GM12878 (cell line): ENCODE data around the gene ERMN. TPM values are rescaled to one million over a fixed set of nuclear protein-coding genes. Genes with fewer than 3 reads are reported as not detected.
A peak's percentile ranks its signal among the peaks of the same experiment; 100 is the strongest.

Experiments
- CBFB ChIP-seq: IDR thresholded peaks from 2 replicates; pipeline ENCODE4 v1.6.1; 2016; ENCODE audit warnings: antibody characterized with exemption, low read depth
- CEBPB ChIP-seq, 2 experiments: fragments of 150-350 bp in 1 of 2; IDR thresholded peaks; 2 replicates each; pipeline ENCODE4 v1.6.1; 2012 to 2014; ENCODE audit warnings: low read depth in 2 of 2, low read length in 2 of 2, borderline replicate concordance in 1 of 2, inconsistent platforms in 1 of 2
- CHD4 ChIP-seq: fragments of 200-600 bp; sonication (generic); IDR thresholded peaks from 2 replicates; pipeline ENCODE4 v1.6.1; 2016; ENCODE audit warnings: mild to moderate bottlenecking
- HDAC2 ChIP-seq: fragments of 200-600 bp; sonication (generic); IDR thresholded peaks from 2 replicates; pipeline ENCODE4 v1.6.1; 2017
- JUNB ChIP-seq: IDR thresholded peaks from 2 replicates; pipeline ENCODE4 v1.6.1; 2016; ENCODE audit warnings: antibody characterized with exemption, mild to moderate bottlenecking
- KLF5 ChIP-seq: fragments of 450-650 bp; IDR thresholded peaks from 2 replicates; pipeline ENCODE4 v1.6.1; 2014; ENCODE audit warnings: mild to moderate bottlenecking; ENCODE audit not compliant: partially characterized antibody
- MEF2B ChIP-seq: fragments of 450-650 bp; IDR thresholded peaks from 2 replicates; pipeline ENCODE4 v1.6.1; 2018; ENCODE audit warnings: mild to moderate bottlenecking, moderate library complexity; ENCODE audit not compliant: partially characterized antibody, poor library complexity, severe bottlenecking
- MTA3 ChIP-seq: IDR thresholded peaks from 2 replicates; pipeline ENCODE4 v1.6.1; 2012; ENCODE audit warnings: low read length, inconsistent platforms, borderline replicate concordance
- NBN ChIP-seq: fragments of 450-650 bp; IDR thresholded peaks from 2 replicates; pipeline ENCODE4 v1.6.1; 2016
- PML ChIP-seq: IDR thresholded peaks from 2 replicates; pipeline ENCODE4 v1.6.1; 2012; ENCODE audit warnings: low read length, inconsistent platforms
- POLR2A ChIP-seq: IDR thresholded peaks from 2 replicates; pipeline ENCODE4 v1.6.1; 2011; ENCODE audit warnings: low read depth, mild to moderate bottlenecking, low read length
- RAD51 ChIP-seq: fragments of 450-650 bp; IDR thresholded peaks from 2 replicates; pipeline ENCODE4 v1.6.1; 2016; ENCODE audit warnings: moderate library complexity, mild to moderate bottlenecking, inconsistent platforms
- RCOR1 ChIP-seq: conservative IDR thresholded peaks from 2 replicates; pipeline ENCODE4 v1.6.1; 2012; ENCODE audit warnings: low read depth, low read length, improper control_type of control experiment
- RFX5 ChIP-seq: IDR thresholded peaks from 2 replicates; pipeline ENCODE4 v1.6.1; 2011; ENCODE audit warnings: low read depth, low read length, improper control_type of control experiment
- SIX5 ChIP-seq: IDR thresholded peaks from 2 replicates; pipeline ENCODE4 v1.6.1; 2011; ENCODE audit warnings: mild to moderate bottlenecking, low read depth, low read length, moderate library complexity; ENCODE audit not compliant: severe bottlenecking
- SMAD5 ChIP-seq: IDR thresholded peaks from 2 replicates; pipeline ENCODE4 v1.6.1; 2016; ENCODE audit warnings: antibody characterized with exemption, low read depth
- SP1 ChIP-seq: IDR thresholded peaks from one replicate; pipeline ENCODE4 v1.6.1; 2011; ENCODE audit warnings: low read depth, low read length
- SUZ12 ChIP-seq: fragments of 200-600 bp; sonication (generic); IDR thresholded peaks from one replicate; pipeline ENCODE4 v1.6.1; 2018; ENCODE audit warnings: antibody characterized with exemption, mild to moderate bottlenecking; ENCODE audit not compliant: unreplicated experiment
- ZNF384 ChIP-seq: IDR thresholded peaks from 2 replicates; pipeline ENCODE4 v1.6.1; 2012; ENCODE audit warnings: low read depth, mild to moderate bottlenecking, low read length, improper control_type of control experiment, borderline replicate concordance
- polyA plus RNA-seq, 11 experiments: library from polyadenylated mRNA; depleted of rRNA in 4 of 11; unstranded in 6 of 11; stranded (reverse) in 5 of 11; fragments of >200 nt; fragmentation: Nextera tagmentation in 4 of 11; fragmentation: Illumina TruSeq in 1 of 11; extraction: Ambion mirVana in 4 of 11; extraction: Trizol in 1 of 11; gene quantifications; 1 replicate in 1 of 11; 2 replicates in 10 of 11; pipeline versions ENCODE4 v1.2.1 to v1.2.3, GENCODE V29; 2011 to 2016; ENCODE audit warnings: inconsistent platforms in 2 of 11, missing spikeins in 2 of 11, low read depth in 1 of 11
- total RNA-seq, 4 experiments: library from RNA; depleted of rRNA in 3 of 4; stranded (reverse); fragments of >200 nt in 3 of 4; fragmentation: Illumina TruSeq in 1 of 4; extraction: Trizol in 1 of 4; gene quantifications; 2 replicates each; pipeline versions ENCODE4 v1.2.1 to v1.2.3, GENCODE V29; 2013 to 2021
- TF ChIP-seq, protein P1 (sequence below): IDR thresholded peaks from 2 replicates; pipeline ENCODE4 v1.6.1; 2011; ENCODE audit warnings: borderline replicate concordance, low read depth, mild to moderate bottlenecking, moderate library complexity, mixed read lengths, low read length; ENCODE audit not compliant: insufficient read depth; ENCODE audit errors: extremely low read length
- TF ChIP-seq, protein P2 (sequence below): IDR thresholded peaks from 2 replicates; pipeline ENCODE4 v1.6.1; 2012; ENCODE audit warnings: mild to moderate bottlenecking, low read depth, low read length
- TF ChIP-seq, protein P3 (sequence below): fragments of 450-650 bp; IDR thresholded peaks from 2 replicates; pipeline ENCODE4 v1.6.1; 2017; ENCODE audit warnings: mild to moderate bottlenecking, low read depth, inconsistent platforms; ENCODE audit not compliant: poor library complexity, severe bottlenecking
- TF ChIP-seq, protein P4 (sequence below): fragments of 450-650 bp; IDR thresholded peaks from 2 replicates; pipeline ENCODE4 v1.6.1; 2017; ENCODE audit warnings: low read depth, mild to moderate bottlenecking, moderate library complexity
- TF ChIP-seq, protein P5 (sequence below): IDR thresholded peaks from 2 replicates; pipeline ENCODE4 v1.6.1; 2012; ENCODE audit warnings: low read length, inconsistent platforms

The ERMN gene
- total and polyA plus RNA-seq, 10 of the 15 experiments (the other 5 are each of a cell fraction or from before 2014, with no cell fraction given) = 0.26 to 5.3 (median 1.5) TPM

DNA sequence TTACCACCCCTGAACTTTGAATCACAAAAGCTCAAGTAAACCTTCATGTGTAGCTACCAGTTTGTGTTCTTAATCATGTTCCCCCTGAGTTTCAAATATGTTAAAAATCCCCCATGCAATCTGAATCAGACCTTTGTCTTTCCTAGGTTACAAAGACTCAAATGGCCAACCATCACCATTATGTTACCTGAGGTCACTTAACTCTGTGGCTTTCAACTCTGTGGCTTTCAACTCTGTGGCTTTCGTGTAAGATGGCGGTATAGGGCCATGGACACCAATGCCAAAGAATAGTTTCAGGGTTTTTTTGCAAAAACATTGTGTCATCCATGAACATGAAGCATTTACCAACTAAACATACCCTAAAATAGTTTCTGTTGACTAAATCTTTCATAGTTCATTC is 6.7 kb downstream of the ERMN start (continued):
- TF ChIP-seq RAD51 (no peak), SP1 (no peak), SUZ12 (no peak), RFX5 (no peak), SMAD5 (no peak), KLF5 (no peak), SIX5 (no peak), RCOR1 (no peak), ZNF384 (no peak), NBN (no peak), JUNB (no peak), POLR2A (no peak), HDAC2 (no peak), CBFB (0 out of 2 replicates have a peak, but pooled peaks have one; percentile 37), MTA3 (no peak), CEBPB (IDR thresholded peaks at IDR 0.05; ENCODE audit: borderline replicate concordance in 1 of 2, low read depth in 2 of 2, low read length in 2 of 2) (no peak), MEF2B (peak; percentile 38), CHD4 (no peak), PML (no peak)
- TF ChIP-seq, protein P1, sequence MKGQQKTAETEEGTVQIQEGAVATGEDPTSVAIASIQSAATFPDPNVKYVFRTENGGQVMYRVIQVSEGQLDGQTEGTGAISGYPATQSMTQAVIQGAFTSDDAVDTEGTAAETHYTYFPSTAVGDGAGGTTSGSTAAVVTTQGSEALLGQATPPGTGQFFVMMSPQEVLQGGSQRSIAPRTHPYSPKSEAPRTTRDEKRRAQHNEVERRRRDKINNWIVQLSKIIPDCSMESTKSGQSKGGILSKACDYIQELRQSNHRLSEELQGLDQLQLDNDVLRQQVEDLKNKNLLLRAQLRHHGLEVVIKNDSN = no peak
- TF ChIP-seq, protein P2, sequence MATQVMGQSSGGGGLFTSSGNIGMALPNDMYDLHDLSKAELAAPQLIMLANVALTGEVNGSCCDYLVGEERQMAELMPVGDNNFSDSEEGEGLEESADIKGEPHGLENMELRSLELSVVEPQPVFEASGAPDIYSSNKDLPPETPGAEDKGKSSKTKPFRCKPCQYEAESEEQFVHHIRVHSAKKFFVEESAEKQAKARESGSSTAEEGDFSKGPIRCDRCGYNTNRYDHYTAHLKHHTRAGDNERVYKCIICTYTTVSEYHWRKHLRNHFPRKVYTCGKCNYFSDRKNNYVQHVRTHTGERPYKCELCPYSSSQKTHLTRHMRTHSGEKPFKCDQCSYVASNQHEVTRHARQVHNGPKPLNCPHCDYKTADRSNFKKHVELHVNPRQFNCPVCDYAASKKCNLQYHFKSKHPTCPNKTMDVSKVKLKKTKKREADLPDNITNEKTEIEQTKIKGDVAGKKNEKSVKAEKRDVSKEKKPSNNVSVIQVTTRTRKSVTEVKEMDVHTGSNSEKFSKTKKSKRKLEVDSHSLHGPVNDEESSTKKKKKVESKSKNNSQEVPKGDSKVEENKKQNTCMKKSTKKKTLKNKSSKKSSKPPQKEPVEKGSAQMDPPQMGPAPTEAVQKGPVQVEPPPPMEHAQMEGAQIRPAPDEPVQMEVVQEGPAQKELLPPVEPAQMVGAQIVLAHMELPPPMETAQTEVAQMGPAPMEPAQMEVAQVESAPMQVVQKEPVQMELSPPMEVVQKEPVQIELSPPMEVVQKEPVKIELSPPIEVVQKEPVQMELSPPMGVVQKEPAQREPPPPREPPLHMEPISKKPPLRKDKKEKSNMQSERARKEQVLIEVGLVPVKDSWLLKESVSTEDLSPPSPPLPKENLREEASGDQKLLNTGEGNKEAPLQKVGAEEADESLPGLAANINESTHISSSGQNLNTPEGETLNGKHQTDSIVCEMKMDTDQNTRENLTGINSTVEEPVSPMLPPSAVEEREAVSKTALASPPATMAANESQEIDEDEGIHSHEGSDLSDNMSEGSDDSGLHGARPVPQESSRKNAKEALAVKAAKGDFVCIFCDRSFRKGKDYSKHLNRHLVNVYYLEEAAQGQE = no peak
- TF ChIP-seq, protein P3, sequence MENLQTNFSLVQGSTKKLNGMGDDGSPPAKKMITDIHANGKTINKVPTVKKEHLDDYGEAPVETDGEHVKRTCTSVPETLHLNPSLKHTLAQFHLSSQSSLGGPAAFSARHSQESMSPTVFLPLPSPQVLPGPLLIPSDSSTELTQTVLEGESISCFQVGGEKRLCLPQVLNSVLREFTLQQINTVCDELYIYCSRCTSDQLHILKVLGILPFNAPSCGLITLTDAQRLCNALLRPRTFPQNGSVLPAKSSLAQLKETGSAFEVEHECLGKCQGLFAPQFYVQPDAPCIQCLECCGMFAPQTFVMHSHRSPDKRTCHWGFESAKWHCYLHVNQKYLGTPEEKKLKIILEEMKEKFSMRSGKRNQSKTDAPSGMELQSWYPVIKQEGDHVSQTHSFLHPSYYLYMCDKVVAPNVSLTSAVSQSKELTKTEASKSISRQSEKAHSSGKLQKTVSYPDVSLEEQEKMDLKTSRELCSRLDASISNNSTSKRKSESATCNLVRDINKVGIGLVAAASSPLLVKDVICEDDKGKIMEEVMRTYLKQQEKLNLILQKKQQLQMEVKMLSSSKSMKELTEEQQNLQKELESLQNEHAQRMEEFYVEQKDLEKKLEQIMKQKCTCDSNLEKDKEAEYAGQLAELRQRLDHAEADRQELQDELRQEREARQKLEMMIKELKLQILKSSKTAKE = peak; percentile 48
- TF ChIP-seq, protein P4, sequence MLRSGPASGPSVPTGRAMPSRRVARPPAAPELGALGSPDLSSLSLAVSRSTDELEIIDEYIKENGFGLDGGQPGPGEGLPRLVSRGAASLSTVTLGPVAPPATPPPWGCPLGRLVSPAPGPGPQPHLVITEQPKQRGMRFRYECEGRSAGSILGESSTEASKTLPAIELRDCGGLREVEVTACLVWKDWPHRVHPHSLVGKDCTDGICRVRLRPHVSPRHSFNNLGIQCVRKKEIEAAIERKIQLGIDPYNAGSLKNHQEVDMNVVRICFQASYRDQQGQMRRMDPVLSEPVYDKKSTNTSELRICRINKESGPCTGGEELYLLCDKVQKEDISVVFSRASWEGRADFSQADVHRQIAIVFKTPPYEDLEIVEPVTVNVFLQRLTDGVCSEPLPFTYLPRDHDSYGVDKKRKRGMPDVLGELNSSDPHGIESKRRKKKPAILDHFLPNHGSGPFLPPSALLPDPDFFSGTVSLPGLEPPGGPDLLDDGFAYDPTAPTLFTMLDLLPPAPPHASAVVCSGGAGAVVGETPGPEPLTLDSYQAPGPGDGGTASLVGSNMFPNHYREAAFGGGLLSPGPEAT = no peak
- TF ChIP-seq, protein P5, sequence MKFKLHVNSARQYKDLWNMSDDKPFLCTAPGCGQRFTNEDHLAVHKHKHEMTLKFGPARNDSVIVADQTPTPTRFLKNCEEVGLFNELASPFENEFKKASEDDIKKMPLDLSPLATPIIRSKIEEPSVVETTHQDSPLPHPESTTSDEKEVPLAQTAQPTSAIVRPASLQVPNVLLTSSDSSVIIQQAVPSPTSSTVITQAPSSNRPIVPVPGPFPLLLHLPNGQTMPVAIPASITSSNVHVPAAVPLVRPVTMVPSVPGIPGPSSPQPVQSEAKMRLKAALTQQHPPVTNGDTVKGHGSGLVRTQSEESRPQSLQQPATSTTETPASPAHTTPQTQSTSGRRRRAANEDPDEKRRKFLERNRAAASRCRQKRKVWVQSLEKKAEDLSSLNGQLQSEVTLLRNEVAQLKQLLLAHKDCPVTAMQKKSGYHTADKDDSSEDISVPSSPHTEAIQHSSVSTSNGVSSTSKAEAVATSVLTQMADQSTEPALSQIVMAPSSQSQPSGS = no peak
